Left lung (tissue), 10 donors: ENCODE data around the gene CYTH3. TPM values are rescaled to one million over a fixed set of nuclear protein-coding genes. Genes with fewer than 3 reads are reported as not detected.

Source experiments
- ATAC-seq: fragments of 200-7000 bp; cut with Tn5 transposase; one replicate; pipeline ENCODE4 v1.9.1; 2020; ENCODE audit warnings: moderate library complexity
- DNase-seq, 4 donors: peaks; one replicate each; pipeline ENCODE4 v3.0.0-alpha.2; 2013 to 2020
- H3K27ac ChIP-seq, 2 donors: fragments of 200-600 bp; sonication (generic) in 1 of 2; one replicate each; pipeline versions ENCODE4 v1.5.0 to v1.8.0; 2020 to 2021
- H3K27me3 ChIP-seq, 2 donors: fragments of 200-600 bp; sonication (generic) in 1 of 2; one replicate each; pipeline versions ENCODE4 v1.5.0 to v1.8.0; 2020 to 2021
- H3K36me3 ChIP-seq, 2 donors: fragments of 200-600 bp; sonication (generic) in 1 of 2; one replicate each; pipeline versions ENCODE4 v1.5.0 to v1.8.0; 2020 to 2021
- H3K4me1 ChIP-seq, 2 donors: fragments of 200-600 bp; one replicate each; pipeline ENCODE4 v1.8.0; 2021
- H3K4me3 ChIP-seq, 2 donors: fragments of 200-600 bp; sonication (generic) in 1 of 2; one replicate each; pipeline versions ENCODE4 v1.5.0 to v1.8.0; 2020 to 2021; ENCODE audit warnings: mild to moderate bottlenecking in 1 of 2
- H3K9me3 ChIP-seq, 2 donors: fragments of 200-600 bp; sonication (generic) in 1 of 2; one replicate each; pipeline versions ENCODE4 v1.5.0 to v1.8.0; 2020 to 2021
- CTCF ChIP-seq, 2 donors: fragments of 200-600 bp; sonication (generic) in 1 of 2; IDR thresholded peaks; one replicate each; pipeline versions ENCODE4 v1.5.0 to v1.8.0; 2021; ENCODE audit warnings: antibody characterized with exemption in 2 of 2
- intact Hi-C, 2 donors: fragments of 100-400 bp; cut with DNase I; formaldehyde crosslinking; loops; one replicate each; pipeline versions ENCODE4 v1.11.2 to v1.14.2; 2022
- polyA plus RNA-seq, 6 donors: library from polyadenylated mRNA; unstranded; fragments of 120-200 nt; gene quantifications; one replicate each; pipeline ENCODE4 v1.2.1, GENCODE V29; 2013; ENCODE audit not compliant: insufficient read length in 6 of 6
- total RNA-seq, 2 donors: library from RNA; stranded (reverse); fragmentation: NEBNext Ultra II Directional; extraction: Animal tissue kit (Norgen Biotek cat#: 25700); gene quantifications; one replicate each; pipeline ENCODE4 v1.2.1, GENCODE V29; 2021
- donor health status: DM: no; HTN: yes; CAD: no.
- donor health status: DM: no; HTN: no; CAD: no.

Gene CYTH3
- total and polyA plus RNA-seq, 8 donors, result 20.7 to 29.8 (median 25.8) TPM

- Histone ChIP-seq H3K36me3 (peaks cover 0 to 20% of the 10 kb centered on the region in 2 donors), H3K27ac (no peak overlapping the region), H3K27me3 (no peaks in the 10 kb centered on the region), H3K4me3 (no peak overlapping the region), H3K4me1 (peaks cover 4 to 9% of the 10 kb centered on the region in 2 donors), H3K9me3 (no peaks in the 10 kb centered on the region)
- peak; percentile 33 for ATAC-seq
- no peak for TF ChIP-seq CTCF (IDR thresholded peaks at IDR 0.05)
- intact Hi-C loops, result no loop called here
- no peak for DNase-seq
Measured at GRCh38 chr7:6170571-6171531, 101.6 kb downstream of the CYTH3 start.

- Histone ChIP-seq H3K27me3 (no peaks in the 10 kb centered on the region), H3K9me3 (no peaks in the 10 kb centered on the region), H3K4me1 (no peaks in the 10 kb centered on the region), H3K36me3 (peaks cover 0 to 29% of the 10 kb centered on the region in 2 donors), H3K27ac (no peak overlapping the region), H3K4me3 (no peak overlapping the region)
- DNase-seq (no peak), ATAC-seq (peak; percentile 7)
- TF ChIP-seq CTCF (IDR thresholded peaks at IDR 0.05), result no peak
- intact Hi-C loops, result loop anchor here in 1 of 2 donors (10.0 kb wide), 1 partner anchor 105 kb away; the partner anchor contains the start of gene CYTH3
Measured at GRCh38 chr7:6169805-6170520, 102.5 kb downstream of the CYTH3 start.

GRCh38 chr7:6168477-6168868 is 104.0 kb downstream of the CYTH3 start:
- Histone ChIP-seq H3K27me3 (no peaks in the 10 kb centered on the region), H3K36me3 (peaks cover 0 to 42% of the 10 kb centered on the region in 2 donors), H3K9me3 (no peaks in the 10 kb centered on the region), H3K4me3 (no peak overlapping the region), H3K27ac (no peak overlapping the region), H3K4me1 (no peaks in the 10 kb centered on the region)
- ATAC-seq (no peak), DNase-seq (no peak)
- TF ChIP-seq CTCF (IDR thresholded peaks at IDR 0.05), result no peak
- intact Hi-C loops, result loop anchor here in 1 of 2 donors (10.0 kb wide), 1 partner anchor 106 kb away; the partner anchor contains the start of gene CYTH3

- TF ChIP-seq CTCF (IDR thresholded peaks at IDR 0.05), result no peak
- H3K4me1 ChIP-seq, result no peaks in the 10 kb centered on the region
- no peak for ATAC-seq
- intact Hi-C loops, result loop anchor here in 1 of 2 donors (10.0 kb wide), 1 partner anchor 107 kb away; the partner anchor contains the start of gene CYTH3
- no peaks in the 10 kb centered on the region for H3K9me3 ChIP-seq
- H3K27ac ChIP-seq, result no peak overlapping the region
- H3K36me3 ChIP-seq, result peaks cover 0 to 48% of the 10 kb centered on the region in 2 donors
- no peaks in the 10 kb centered on the region for H3K27me3 ChIP-seq
- peak in 1 of 4 donors; percentile 76 for DNase-seq
- H3K4me3 ChIP-seq, result no peak overlapping the region
Measured at GRCh38 chr7:6167587-6168476, 104.6 kb downstream of the CYTH3 start.
